ENCODE measurements around the gene CHRM2.

Gene CHRM2

GRCh38 chr7:136890399-136890798, 21.9 kb downstream of the CHRM2 start:
- TF ChIP-seq, protein P1, sequence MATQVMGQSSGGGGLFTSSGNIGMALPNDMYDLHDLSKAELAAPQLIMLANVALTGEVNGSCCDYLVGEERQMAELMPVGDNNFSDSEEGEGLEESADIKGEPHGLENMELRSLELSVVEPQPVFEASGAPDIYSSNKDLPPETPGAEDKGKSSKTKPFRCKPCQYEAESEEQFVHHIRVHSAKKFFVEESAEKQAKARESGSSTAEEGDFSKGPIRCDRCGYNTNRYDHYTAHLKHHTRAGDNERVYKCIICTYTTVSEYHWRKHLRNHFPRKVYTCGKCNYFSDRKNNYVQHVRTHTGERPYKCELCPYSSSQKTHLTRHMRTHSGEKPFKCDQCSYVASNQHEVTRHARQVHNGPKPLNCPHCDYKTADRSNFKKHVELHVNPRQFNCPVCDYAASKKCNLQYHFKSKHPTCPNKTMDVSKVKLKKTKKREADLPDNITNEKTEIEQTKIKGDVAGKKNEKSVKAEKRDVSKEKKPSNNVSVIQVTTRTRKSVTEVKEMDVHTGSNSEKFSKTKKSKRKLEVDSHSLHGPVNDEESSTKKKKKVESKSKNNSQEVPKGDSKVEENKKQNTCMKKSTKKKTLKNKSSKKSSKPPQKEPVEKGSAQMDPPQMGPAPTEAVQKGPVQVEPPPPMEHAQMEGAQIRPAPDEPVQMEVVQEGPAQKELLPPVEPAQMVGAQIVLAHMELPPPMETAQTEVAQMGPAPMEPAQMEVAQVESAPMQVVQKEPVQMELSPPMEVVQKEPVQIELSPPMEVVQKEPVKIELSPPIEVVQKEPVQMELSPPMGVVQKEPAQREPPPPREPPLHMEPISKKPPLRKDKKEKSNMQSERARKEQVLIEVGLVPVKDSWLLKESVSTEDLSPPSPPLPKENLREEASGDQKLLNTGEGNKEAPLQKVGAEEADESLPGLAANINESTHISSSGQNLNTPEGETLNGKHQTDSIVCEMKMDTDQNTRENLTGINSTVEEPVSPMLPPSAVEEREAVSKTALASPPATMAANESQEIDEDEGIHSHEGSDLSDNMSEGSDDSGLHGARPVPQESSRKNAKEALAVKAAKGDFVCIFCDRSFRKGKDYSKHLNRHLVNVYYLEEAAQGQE (IDR thresholded peaks at IDR 0.05; ENCODE audit: low read depth): no peak
- TF ChIP-seq EGR1 (IDR thresholded peaks at IDR 0.05): no peak
- no peak for TF ChIP-seq CREB1 (IDR thresholded peaks at IDR 0.05; ENCODE audit: low read depth)
- no peak for TF ChIP-seq CEBPB (IDR thresholded peaks at IDR 0.05)
- TF ChIP-seq TEAD4 (IDR thresholded peaks at IDR 0.05): no peak
- no peak for TF ChIP-seq USF1 (IDR thresholded peaks at IDR 0.05)
- TF ChIP-seq NFIC (IDR thresholded peaks at IDR 0.05): no peak
- TF ChIP-seq FOXM1 (IDR thresholded peaks at IDR 0.05; ENCODE audit: borderline replicate concordance, low read depth): no peak
- no peak for TF ChIP-seq ZBTB7A (IDR thresholded peaks at IDR 0.05; ENCODE audit: low read depth)
- TF ChIP-seq TCF12 (IDR thresholded peaks at IDR 0.05; ENCODE audit: low read depth): no peak
- TF ChIP-seq MAX (IDR thresholded peaks at IDR 0.05): no peak
- no peak for TF ChIP-seq TAF1 (IDR thresholded peaks at IDR 0.05; ENCODE audit: low read depth)
- no peak for TF ChIP-seq YY1 (IDR thresholded peaks at IDR 0.05; ENCODE audit: low read depth)

DNA sequence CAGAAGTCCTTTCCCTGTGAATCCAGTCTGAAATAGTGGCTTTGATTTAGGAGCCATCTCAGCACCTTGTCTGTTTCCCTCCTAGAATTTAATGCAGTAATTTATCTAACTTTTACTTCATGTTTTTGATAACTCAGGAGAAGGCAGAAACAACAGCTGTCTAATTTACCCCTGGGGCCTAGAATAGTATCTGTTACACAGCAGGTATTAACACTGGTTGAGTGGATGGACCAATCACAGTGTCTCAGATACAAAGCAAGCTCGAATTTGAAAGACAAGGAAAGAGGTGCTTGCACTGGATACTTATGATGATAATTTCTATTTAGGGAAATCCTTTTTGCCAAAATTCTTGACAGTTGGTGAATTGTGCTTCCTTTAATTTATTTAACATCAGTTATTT, 23.4 kb downstream of the CHRM2 start:
- TF ChIP-seq USF1 (IDR thresholded peaks at IDR 0.05) (no peak), YY1 (IDR thresholded peaks at IDR 0.05; ENCODE audit: low read depth) (no peak), EGR1 (IDR thresholded peaks at IDR 0.05) (no peak), FOXM1 (IDR thresholded peaks at IDR 0.05; ENCODE audit: borderline replicate concordance, low read depth) (no peak), EP300 (IDR thresholded peaks at IDR 0.05; ENCODE audit: borderline replicate concordance) (no peak), TAF1 (IDR thresholded peaks at IDR 0.05; ENCODE audit: low read depth) (no peak), NFIC (IDR thresholded peaks at IDR 0.05) (no peak), MAX (IDR thresholded peaks at IDR 0.05) (no peak), TCF12 (IDR thresholded peaks at IDR 0.05; ENCODE audit: low read depth) (no peak), CREB1 (IDR thresholded peaks at IDR 0.05; ENCODE audit: low read depth) (no peak), RAD21 (IDR thresholded peaks at IDR 0.05; ENCODE audit: low read depth) (no peak)

DNA sequence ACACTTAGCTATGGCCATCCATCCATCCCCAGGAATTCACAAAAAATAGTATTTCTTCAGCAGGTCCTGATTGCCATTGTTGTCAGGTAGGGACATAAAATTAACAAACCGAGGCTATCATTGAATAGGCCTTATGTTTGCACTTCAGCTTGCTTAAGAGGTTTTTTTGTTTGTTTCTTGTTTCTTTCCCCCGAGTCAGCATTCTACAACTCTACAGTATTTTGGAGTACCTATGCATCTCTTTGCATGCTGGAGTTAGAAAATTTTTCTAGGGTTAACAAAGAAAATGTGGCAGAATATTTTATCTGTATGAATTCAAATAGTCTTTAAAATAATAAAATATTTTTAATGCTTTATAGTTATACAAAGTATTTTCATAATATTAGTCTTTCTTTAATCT, 26.3 kb downstream of the CHRM2 start:
- no peak for TF ChIP-seq TAF1 (IDR thresholded peaks at IDR 0.05; ENCODE audit: low read depth)
- TF ChIP-seq, protein P1 (IDR thresholded peaks at IDR 0.05; ENCODE audit: low read depth): no peak
- TF ChIP-seq TEAD4 (IDR thresholded peaks at IDR 0.05): no peak
- TF ChIP-seq FOXM1 (IDR thresholded peaks at IDR 0.05; ENCODE audit: borderline replicate concordance, low read depth): no peak
- no peak for TF ChIP-seq USF1 (IDR thresholded peaks at IDR 0.05)
- TF ChIP-seq CEBPB (IDR thresholded peaks at IDR 0.05): no peak
- TF ChIP-seq EGR1 (IDR thresholded peaks at IDR 0.05): no peak
- no peak for TF ChIP-seq CREB1 (IDR thresholded peaks at IDR 0.05; ENCODE audit: low read depth)
- no peak for TF ChIP-seq YY1 (IDR thresholded peaks at IDR 0.05; ENCODE audit: low read depth)
- no peak for TF ChIP-seq TCF12 (IDR thresholded peaks at IDR 0.05; ENCODE audit: low read depth)
- TF ChIP-seq NFIC (IDR thresholded peaks at IDR 0.05): no peak
- TF ChIP-seq ZBTB7A (IDR thresholded peaks at IDR 0.05; ENCODE audit: low read depth): no peak
- no peak for TF ChIP-seq EP300 (IDR thresholded peaks at IDR 0.05; ENCODE audit: borderline replicate concordance)
- TF ChIP-seq RAD21 (IDR thresholded peaks at IDR 0.05; ENCODE audit: low read depth): no peak
- TF ChIP-seq MAX (IDR thresholded peaks at IDR 0.05): no peak

DNA sequence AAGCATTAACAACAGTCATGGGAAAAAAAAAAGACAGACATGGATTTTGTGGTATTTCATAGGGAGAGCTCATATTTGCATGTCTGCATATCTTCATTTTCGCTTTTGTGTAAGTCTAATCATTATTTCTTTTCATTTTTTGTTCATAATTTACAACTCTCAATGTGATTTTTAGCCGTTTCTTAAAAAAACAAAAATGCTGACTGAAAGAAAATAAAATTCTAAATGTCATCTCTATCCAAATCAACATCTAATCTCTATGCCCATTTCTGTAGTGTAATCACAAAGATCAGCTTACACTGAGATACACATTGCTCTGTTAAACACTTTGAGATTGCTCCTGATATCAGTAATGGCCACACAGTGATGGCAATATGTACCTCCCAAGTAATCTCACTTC, 29.2 kb downstream of the CHRM2 start:
- no peak for TF ChIP-seq TAF1 (IDR thresholded peaks at IDR 0.05; ENCODE audit: low read depth)
- no peak for TF ChIP-seq NFIC (IDR thresholded peaks at IDR 0.05)
- no peak for TF ChIP-seq FOXM1 (IDR thresholded peaks at IDR 0.05; ENCODE audit: borderline replicate concordance, low read depth)
- TF ChIP-seq RAD21 (IDR thresholded peaks at IDR 0.05; ENCODE audit: low read depth): no peak
- no peak for TF ChIP-seq CREB1 (IDR thresholded peaks at IDR 0.05; ENCODE audit: low read depth)
- no peak for TF ChIP-seq USF1 (IDR thresholded peaks at IDR 0.05)
- TF ChIP-seq MAX (IDR thresholded peaks at IDR 0.05): no peak
- TF ChIP-seq, protein P1 (IDR thresholded peaks at IDR 0.05; ENCODE audit: low read depth): no peak
- no peak for TF ChIP-seq YY1 (IDR thresholded peaks at IDR 0.05; ENCODE audit: low read depth)

All from Ishikawa (cell line).